GM12878 (cell line): ENCODE data around the gene MAN2A1. TPM values are rescaled to one million over a fixed set of nuclear protein-coding genes. Genes with fewer than 3 reads are reported as not detected.

Source experiments
- ATAC-seq: fragments of 200-7000 bp; cut with Tn5 transposase; 3 replicates; pipeline ENCODE4 v1.9.1; 2020; ENCODE audit warnings: mild to moderate bottlenecking, moderate library complexity
- BruUV-seq: library from RNA; stranded (reverse); fragments of 400-500 nt; replicated peaks from 2 replicates; lab custom pipeline; 2021; lab: Mats Ljungman, UMichigan
- CTCF ChIA-PET: fragments of 300-600 bp; sonication (Branson Sonifier 250); formaldehyde crosslinking; extraction: SDS; loops from one replicate; lab custom pipeline; 2021; ENCODE audit warnings: inconsistent platforms; lab: Yijun Ruan, JAX
- POLR2A ChIA-PET: fragments of 350-600 bp; formaldehyde crosslinking; extraction: SDS; loops from one replicate; lab custom pipeline; 2021; ENCODE audit warnings: inconsistent platforms; lab: Charles Lee
- RAD21 ChIA-PET: fragments of 300-600 bp; sonication (Branson Sonifier 250); formaldehyde crosslinking; loops from one replicate; lab custom pipeline; 2023; ENCODE audit warnings: antibody characterized with exemption; ENCODE audit not compliant: unreplicated experiment; lab: Charles Lee
- SMC1A ChIA-PET: fragments of 300-600 bp; sonication (Branson Sonifier 250); formaldehyde crosslinking; loops from one replicate; lab custom pipeline; 2023; ENCODE audit not compliant: unreplicated experiment, uncharacterized antibody; lab: Charles Lee
- DNase-seq: peaks from one replicate; pipeline ENCODE4 v3.0.0-alpha.2; 2011; ENCODE audit warnings: low read depth, low spot score
- FAIRE-seq: peaks from 3 replicates; lab custom pipeline; 2011; peaks lifted over from hg19 to GRCh38; lab: Jason Lieb, UNC
- H2AFZ ChIP-seq: 2 replicates; pipeline ENCODE4 v1.6.0; 2011; ENCODE audit warnings: low read depth, low read length, control low read depth; ENCODE audit not compliant: control insufficient read depth
- H3K27ac ChIP-seq: 2 replicates; pipeline ENCODE4 v1.5.1; 2011; ENCODE audit warnings: control low read depth; ENCODE audit not compliant: control insufficient read depth, insufficient read depth
- H3K27me3 ChIP-seq, 2 experiments: replicated peaks in 1 of 2; 2 replicates each; pipeline versions ENCODE4 v1.6.0 to v1.6.1; 2011; ENCODE audit warnings: low read length in 1 of 2; ENCODE audit not compliant: control insufficient read depth in 2 of 2, insufficient read depth in 2 of 2
- H3K36me3 ChIP-seq, 2 experiments: 2 replicates each; pipeline ENCODE4 v1.5.1; 2011; ENCODE audit warnings: low read length in 1 of 2; ENCODE audit not compliant: control insufficient read depth in 2 of 2, insufficient read depth in 2 of 2
- H3K4me1 ChIP-seq: 2 replicates; pipeline ENCODE4 v1.6.1; 2011; ENCODE audit warnings: mild to moderate bottlenecking, low read length, moderate library complexity, mixed read lengths; ENCODE audit not compliant: control insufficient read depth, insufficient read depth
- H3K4me2 ChIP-seq: 2 replicates; pipeline ENCODE4 v1.6.0; 2011; ENCODE audit warnings: control low read depth; ENCODE audit not compliant: control insufficient read depth, insufficient read depth
- H3K4me3 ChIP-seq: fragments of 200-600 bp; sonication (generic); 2 replicates; pipeline ENCODE4 v1.5.1; 2016
- H3K79me2 ChIP-seq: 2 replicates; pipeline ENCODE4 v1.6.0; 2011; ENCODE audit warnings: low read length; ENCODE audit not compliant: control insufficient read depth, insufficient read depth
- H3K9ac ChIP-seq: 2 replicates; pipeline ENCODE4 v1.8.0; 2011; ENCODE audit warnings: low read length, control low read depth, mixed read lengths; ENCODE audit not compliant: control insufficient read depth, insufficient read depth
- H3K9me3 ChIP-seq: replicated peaks from 3 replicates; pipeline ENCODE4 v1.5.1; 2011; ENCODE audit warnings: mild to moderate bottlenecking, low read length; ENCODE audit not compliant: control insufficient read depth, insufficient read depth
- H4K20me1 ChIP-seq: 2 replicates; pipeline ENCODE4 v1.6.0; 2011; ENCODE audit not compliant: control insufficient read depth, insufficient read depth
- ESRRA ChIP-seq: IDR thresholded peaks from 2 replicates; pipeline ENCODE4 v1.6.1; 2012; ENCODE audit warnings: mild to moderate bottlenecking, low read length, improper control_type of control experiment
- KDM1A ChIP-seq: fragments of 200-600 bp; sonication (generic); IDR thresholded peaks from 2 replicates; pipeline ENCODE4 v1.6.1; 2016; ENCODE audit warnings: borderline replicate concordance
- PAX8 ChIP-seq: fragments of 450-650 bp; IDR thresholded peaks from 2 replicates; pipeline ENCODE4 v1.6.1; 2017; ENCODE audit warnings: mild to moderate bottlenecking, moderate library complexity
- PML ChIP-seq: IDR thresholded peaks from 2 replicates; pipeline ENCODE4 v1.6.1; 2012; ENCODE audit warnings: low read length, inconsistent platforms
- STAT1 ChIP-seq: fragments of 450-650 bp; conservative IDR thresholded peaks from 2 replicates; pipeline ENCODE4 v1.6.1; 2014; ENCODE audit warnings: antibody characterized with exemption, mild to moderate bottlenecking
- STAT3 ChIP-seq: IDR thresholded peaks from 2 replicates; pipeline ENCODE4 v1.6.1; 2011; ENCODE audit warnings: low read depth, low read length, improper control_type of control experiment
- WRNIP1 ChIP-seq: IDR thresholded peaks from 2 replicates; pipeline ENCODE4 v1.6.1; 2011; ENCODE audit warnings: low read depth, low read length, improper control_type of control experiment, borderline replicate concordance
- WGBS: methylation state at CpG from one replicate; pipeline ENCODE4 v1.1.6; 2016; ENCODE audit warnings: low lambda C conversion rate; ENCODE audit not compliant: insufficient replicate concordance, insufficient coverage; ENCODE audit errors: missing lambda C conversion rate; 5-methylcytosine and 5-hydroxymethylcytosine counted together
- in situ Hi-C: fragments of 300-500 bp; cut with MboI; formaldehyde crosslinking; loops from 9 replicates; pipeline ENCODE4 v1.14.3; 2018; ENCODE audit warnings: mixed read lengths
- intact Hi-C: fragments of 100-400 bp; cut with micrococcal nuclease; formaldehyde crosslinking; loops from one replicate; pipeline ENCODE4 v1.14.2; 2022; ENCODE audit not compliant: unreplicated experiment
- polyA plus RNA-seq, 11 experiments: library from polyadenylated mRNA; depleted of rRNA in 4 of 11; unstranded in 6 of 11; stranded (reverse) in 5 of 11; fragments of >200 nt; fragmentation: Nextera tagmentation in 4 of 11; fragmentation: Illumina TruSeq in 1 of 11; extraction: Ambion mirVana in 4 of 11; extraction: Trizol in 1 of 11; gene quantifications; 1 replicate in 1 of 11; 2 replicates in 10 of 11; pipeline versions ENCODE4 v1.2.1 to v1.2.3, GENCODE V29; 2011 to 2016; ENCODE audit warnings: inconsistent platforms in 2 of 11, missing spikeins in 2 of 11, low read depth in 1 of 11
- total RNA-seq, 4 experiments: library from RNA; depleted of rRNA in 3 of 4; stranded (reverse); fragments of >200 nt in 3 of 4; fragmentation: Illumina TruSeq in 1 of 4; extraction: Trizol in 1 of 4; gene quantifications; 2 replicates each; pipeline versions ENCODE4 v1.2.1 to v1.2.3, GENCODE V29; 2013 to 2021
- TF ChIP-seq, protein P1 (sequence below): fragments of 450-650 bp; IDR thresholded peaks from 2 replicates; pipeline ENCODE4 v1.6.1; 2014; ENCODE audit warnings: mild to moderate bottlenecking
- TF ChIP-seq, protein P2 (sequence below): fragments of 450-650 bp; IDR thresholded peaks from 2 replicates; pipeline ENCODE4 v1.6.1; 2016; ENCODE audit warnings: mild to moderate bottlenecking
- TF ChIP-seq, protein P3 (sequence below): IDR thresholded peaks from 2 replicates; pipeline ENCODE4 v1.6.1; 2012; ENCODE audit warnings: mild to moderate bottlenecking, low read depth, low read length
- TF ChIP-seq, protein P4 (sequence below): fragments of 450-650 bp; IDR thresholded peaks from 2 replicates; pipeline ENCODE4 v1.6.1; 2017; ENCODE audit warnings: borderline replicate concordance
- TF ChIP-seq, protein P5 (sequence below): fragments of 450-650 bp; formaldehyde crosslinking; IDR thresholded peaks from 2 replicates; pipeline ENCODE4 v1.4.0; 2022; ENCODE audit warnings: mild to moderate bottlenecking, moderate library complexity

MAN2A1 gene
- total and polyA plus RNA-seq, 10 of the 15 experiments (the other 5 are each of a cell fraction or from before 2014, with no cell fraction given) = 4.2 to 27.9 (median 10.5) TPM

DNA sequence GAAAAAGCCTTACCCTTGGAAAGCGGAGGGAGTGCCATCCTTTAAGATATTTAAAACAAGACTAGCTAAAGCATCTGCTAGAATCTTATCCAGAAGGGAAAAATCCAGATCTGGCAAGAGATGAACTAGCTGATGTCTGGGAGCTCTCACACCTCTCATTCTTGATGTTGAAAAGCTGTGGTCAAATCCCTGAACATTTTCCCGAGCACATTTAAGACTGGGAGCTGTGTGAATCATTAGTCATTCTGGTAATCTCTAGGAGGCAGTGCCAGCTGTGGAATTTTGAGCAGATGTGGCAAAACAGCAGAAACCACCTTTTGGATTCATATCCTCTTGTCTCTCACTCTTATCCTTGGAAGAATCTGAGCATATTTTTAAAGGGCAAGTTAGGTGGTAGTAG is 218.0 kb downstream of the MAN2A1 start (continued):
- no peak for TF ChIP-seq WRNIP1
- TF ChIP-seq, protein P1, sequence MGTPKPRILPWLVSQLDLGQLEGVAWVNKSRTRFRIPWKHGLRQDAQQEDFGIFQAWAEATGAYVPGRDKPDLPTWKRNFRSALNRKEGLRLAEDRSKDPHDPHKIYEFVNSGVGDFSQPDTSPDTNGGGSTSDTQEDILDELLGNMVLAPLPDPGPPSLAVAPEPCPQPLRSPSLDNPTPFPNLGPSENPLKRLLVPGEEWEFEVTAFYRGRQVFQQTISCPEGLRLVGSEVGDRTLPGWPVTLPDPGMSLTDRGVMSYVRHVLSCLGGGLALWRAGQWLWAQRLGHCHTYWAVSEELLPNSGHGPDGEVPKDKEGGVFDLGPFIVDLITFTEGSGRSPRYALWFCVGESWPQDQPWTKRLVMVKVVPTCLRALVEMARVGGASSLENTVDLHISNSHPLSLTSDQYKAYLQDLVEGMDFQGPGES = no peak
- TF ChIP-seq, protein P2, sequence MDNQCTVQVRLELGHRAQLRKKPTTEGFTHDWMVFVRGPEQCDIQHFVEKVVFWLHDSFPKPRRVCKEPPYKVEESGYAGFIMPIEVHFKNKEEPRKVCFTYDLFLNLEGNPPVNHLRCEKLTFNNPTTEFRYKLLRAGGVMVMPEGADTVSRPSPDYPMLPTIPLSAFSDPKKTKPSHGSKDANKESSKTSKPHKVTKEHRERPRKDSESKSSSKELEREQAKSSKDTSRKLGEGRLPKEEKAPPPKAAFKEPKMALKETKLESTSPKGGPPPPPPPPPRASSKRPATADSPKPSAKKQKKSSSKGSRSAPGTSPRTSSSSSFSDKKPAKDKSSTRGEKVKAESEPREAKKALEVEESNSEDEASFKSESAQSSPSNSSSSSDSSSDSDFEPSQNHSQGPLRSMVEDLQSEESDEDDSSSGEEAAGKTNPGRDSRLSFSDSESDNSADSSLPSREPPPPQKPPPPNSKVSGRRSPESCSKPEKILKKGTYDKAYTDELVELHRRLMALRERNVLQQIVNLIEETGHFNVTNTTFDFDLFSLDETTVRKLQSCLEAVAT = no peak
- TF ChIP-seq, all 136 proteins: peak for 0

- no peak for ATAC-seq
- no peak for TF ChIP-seq STAT3
- TF ChIP-seq KDM1A = no peak
- TF ChIP-seq PML = no peak
- no peak for TF ChIP-seq PAX8
- TF ChIP-seq, protein P3, sequence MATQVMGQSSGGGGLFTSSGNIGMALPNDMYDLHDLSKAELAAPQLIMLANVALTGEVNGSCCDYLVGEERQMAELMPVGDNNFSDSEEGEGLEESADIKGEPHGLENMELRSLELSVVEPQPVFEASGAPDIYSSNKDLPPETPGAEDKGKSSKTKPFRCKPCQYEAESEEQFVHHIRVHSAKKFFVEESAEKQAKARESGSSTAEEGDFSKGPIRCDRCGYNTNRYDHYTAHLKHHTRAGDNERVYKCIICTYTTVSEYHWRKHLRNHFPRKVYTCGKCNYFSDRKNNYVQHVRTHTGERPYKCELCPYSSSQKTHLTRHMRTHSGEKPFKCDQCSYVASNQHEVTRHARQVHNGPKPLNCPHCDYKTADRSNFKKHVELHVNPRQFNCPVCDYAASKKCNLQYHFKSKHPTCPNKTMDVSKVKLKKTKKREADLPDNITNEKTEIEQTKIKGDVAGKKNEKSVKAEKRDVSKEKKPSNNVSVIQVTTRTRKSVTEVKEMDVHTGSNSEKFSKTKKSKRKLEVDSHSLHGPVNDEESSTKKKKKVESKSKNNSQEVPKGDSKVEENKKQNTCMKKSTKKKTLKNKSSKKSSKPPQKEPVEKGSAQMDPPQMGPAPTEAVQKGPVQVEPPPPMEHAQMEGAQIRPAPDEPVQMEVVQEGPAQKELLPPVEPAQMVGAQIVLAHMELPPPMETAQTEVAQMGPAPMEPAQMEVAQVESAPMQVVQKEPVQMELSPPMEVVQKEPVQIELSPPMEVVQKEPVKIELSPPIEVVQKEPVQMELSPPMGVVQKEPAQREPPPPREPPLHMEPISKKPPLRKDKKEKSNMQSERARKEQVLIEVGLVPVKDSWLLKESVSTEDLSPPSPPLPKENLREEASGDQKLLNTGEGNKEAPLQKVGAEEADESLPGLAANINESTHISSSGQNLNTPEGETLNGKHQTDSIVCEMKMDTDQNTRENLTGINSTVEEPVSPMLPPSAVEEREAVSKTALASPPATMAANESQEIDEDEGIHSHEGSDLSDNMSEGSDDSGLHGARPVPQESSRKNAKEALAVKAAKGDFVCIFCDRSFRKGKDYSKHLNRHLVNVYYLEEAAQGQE = no peak
- no peak for TF ChIP-seq ESRRA
- TF ChIP-seq, protein P4, sequence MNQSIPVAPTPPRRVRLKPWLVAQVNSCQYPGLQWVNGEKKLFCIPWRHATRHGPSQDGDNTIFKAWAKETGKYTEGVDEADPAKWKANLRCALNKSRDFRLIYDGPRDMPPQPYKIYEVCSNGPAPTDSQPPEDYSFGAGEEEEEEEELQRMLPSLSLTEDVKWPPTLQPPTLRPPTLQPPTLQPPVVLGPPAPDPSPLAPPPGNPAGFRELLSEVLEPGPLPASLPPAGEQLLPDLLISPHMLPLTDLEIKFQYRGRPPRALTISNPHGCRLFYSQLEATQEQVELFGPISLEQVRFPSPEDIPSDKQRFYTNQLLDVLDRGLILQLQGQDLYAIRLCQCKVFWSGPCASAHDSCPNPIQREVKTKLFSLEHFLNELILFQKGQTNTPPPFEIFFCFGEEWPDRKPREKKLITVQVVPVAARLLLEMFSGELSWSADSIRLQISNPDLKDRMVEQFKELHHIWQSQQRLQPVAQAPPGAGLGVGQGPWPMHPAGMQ = no peak
- TF ChIP-seq, protein P5, sequence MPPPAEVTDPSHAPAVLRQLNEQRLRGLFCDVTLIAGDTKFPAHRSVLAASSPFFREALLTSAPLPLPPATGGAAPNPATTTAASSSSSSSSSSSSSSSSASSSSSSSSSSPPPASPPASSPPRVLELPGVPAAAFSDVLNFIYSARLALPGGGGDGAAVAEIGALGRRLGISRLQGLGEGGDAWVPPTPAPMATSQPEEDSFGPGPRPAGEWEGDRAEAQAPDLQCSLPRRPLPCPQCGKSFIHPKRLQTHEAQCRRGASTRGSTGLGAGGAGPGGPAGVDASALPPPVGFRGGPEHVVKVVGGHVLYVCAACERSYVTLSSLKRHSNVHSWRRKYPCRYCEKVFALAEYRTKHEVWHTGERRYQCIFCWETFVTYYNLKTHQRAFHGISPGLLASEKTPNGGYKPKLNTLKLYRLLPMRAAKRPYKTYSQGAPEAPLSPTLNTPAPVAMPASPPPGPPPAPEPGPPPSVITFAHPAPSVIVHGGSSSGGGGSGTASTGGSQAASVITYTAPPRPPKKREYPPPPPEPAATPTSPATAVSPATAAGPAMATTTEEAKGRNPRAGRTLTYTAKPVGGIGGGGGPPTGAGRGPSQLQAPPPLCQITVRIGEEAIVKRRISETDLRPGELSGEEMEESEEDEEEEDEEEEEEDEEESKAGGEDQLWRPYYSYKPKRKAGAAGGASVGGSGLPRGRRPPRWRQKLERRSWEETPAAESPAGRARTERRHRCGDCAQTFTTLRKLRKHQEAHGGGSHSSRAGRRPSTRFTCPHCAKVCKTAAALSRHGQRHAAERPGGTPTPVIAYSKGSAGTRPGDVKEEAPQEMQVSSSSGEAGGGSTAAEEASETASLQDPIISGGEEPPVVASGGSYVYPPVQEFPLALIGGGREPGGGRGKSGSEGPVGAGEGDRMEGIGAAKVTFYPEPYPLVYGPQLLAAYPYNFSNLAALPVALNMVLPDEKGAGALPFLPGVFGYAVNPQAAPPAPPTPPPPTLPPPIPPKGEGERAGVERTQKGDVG (CRISPR knock-in tag) = no peak
- TF ChIP-seq STAT1 = no peak
Measured at GRCh38 chr5:109908366-109908765, 218.6 kb downstream of the MAN2A1 start.

More at GRCh38 chr5:109908366-109908765, 218.6 kb downstream of the MAN2A1 start:
- Histone ChIP-seq H3K27ac (no peak overlapping the region), H3K9me3 (no peaks in the 10 kb centered on the region), H2AFZ (no peak overlapping the region), H4K20me1 (no peaks in the 10 kb centered on the region), H3K36me3 (no peaks in the 10 kb centered on the region), H3K27me3 (no peaks in the 10 kb centered on the region; a peak in 2 of 4 replicates), H3K4me3 (no peak overlapping the region), H3K4me1 (no peaks in the 10 kb centered on the region), H3K9ac (no peak overlapping the region), H3K79me2 (no peaks in the 10 kb centered on the region), H3K4me2 (no peak overlapping the region)
- FAIRE-seq = no peak
- POLR2A ChIA-PET = no interaction called here
- RAD21 ChIA-PET = no interaction called here
- BruUV-seq = no TSS peak
- 0% methylated on average over 3 of the region's 3 CpGs for WGBS
- in situ Hi-C loops (no loop called here), intact Hi-C loops (no loop called here)
- CTCF ChIA-PET = interaction anchor here (1.1 kb wide), 1 partner anchor 215 kb away, joined by 3 read pairs; no protein-coding TSS in a partner anchor
- DNase-seq = no peak
- SMC1A ChIA-PET = interaction anchor here (0.6 kb wide), 1 partner anchor 262 kb away, joined by 3 read pairs; no protein-coding TSS in a partner anchor
